Esophagus (tissue), 2 donors: Measurements from ENCODE around the gene ESYT1. TPM values are rescaled to one million over a fixed set of nuclear protein-coding genes. Genes with fewer than 3 reads are reported as not detected.

Source experiments
- H3K27ac ChIP-seq, 2 donors: one replicate each; pipeline ENCODE4 v1.5.1; 2013; ENCODE audit warnings: low read depth in 2 of 2, mild to moderate bottlenecking in 2 of 2, inconsistent platforms in 1 of 2, low read length in 1 of 2, moderate library complexity in 1 of 2
- H3K27me3 ChIP-seq, 2 donors: one replicate each; pipeline ENCODE4 v1.6.1; 2013; ENCODE audit warnings: low read length in 2 of 2, control low read depth in 1 of 2, mild to moderate bottlenecking in 1 of 2; ENCODE audit not compliant: insufficient read depth in 2 of 2, control insufficient read depth in 1 of 2
- H3K36me3 ChIP-seq, 2 donors: one replicate each; pipeline ENCODE4 v1.6.1; 2013; ENCODE audit warnings: low read length in 1 of 2; ENCODE audit not compliant: control insufficient read depth in 2 of 2, insufficient read depth in 2 of 2
- H3K4me1 ChIP-seq, 2 donors: one replicate each; pipeline ENCODE4 v1.6.1; 2013; ENCODE audit warnings: low read length in 1 of 2; ENCODE audit not compliant: control insufficient read depth in 2 of 2, insufficient read depth in 2 of 2
- H3K4me3 ChIP-seq, 2 donors: one replicate each; pipeline ENCODE4 v1.5.1; 2013; ENCODE audit warnings: low read length in 2 of 2, mild to moderate bottlenecking in 2 of 2, low read depth in 1 of 2, moderate library complexity in 1 of 2
- H3K9me3 ChIP-seq, 2 donors: one replicate each; pipeline ENCODE4 v1.6.1; 2013; ENCODE audit warnings: mild to moderate bottlenecking in 2 of 2, low read depth in 1 of 2, low read length in 1 of 2, moderate library complexity in 1 of 2; ENCODE audit not compliant: control insufficient read depth in 2 of 2, insufficient read depth in 1 of 2
- WGBS, 2 donors: extraction: QIAGEN DNeasy Blood & Tissue Kit; methylation state at CpG; one replicate each; pipeline ENCODE4 v1.1.7; 2013; 5-methylcytosine and 5-hydroxymethylcytosine counted together
- polyA plus RNA-seq, 2 donors: library from polyadenylated mRNA; stranded (reverse); fragments of 200-250 nt; gene quantifications; one replicate each; pipeline ENCODE4 v1.2.3, GENCODE V29; 2013
- donor health status: healthy with polysubstance abuse.
- donor health status: Bipolar disorder and iron deficiency.

ESYT1 gene
- polyA plus RNA-seq, 2 donors: 15.6 to 36.6 TPM

DNA sequence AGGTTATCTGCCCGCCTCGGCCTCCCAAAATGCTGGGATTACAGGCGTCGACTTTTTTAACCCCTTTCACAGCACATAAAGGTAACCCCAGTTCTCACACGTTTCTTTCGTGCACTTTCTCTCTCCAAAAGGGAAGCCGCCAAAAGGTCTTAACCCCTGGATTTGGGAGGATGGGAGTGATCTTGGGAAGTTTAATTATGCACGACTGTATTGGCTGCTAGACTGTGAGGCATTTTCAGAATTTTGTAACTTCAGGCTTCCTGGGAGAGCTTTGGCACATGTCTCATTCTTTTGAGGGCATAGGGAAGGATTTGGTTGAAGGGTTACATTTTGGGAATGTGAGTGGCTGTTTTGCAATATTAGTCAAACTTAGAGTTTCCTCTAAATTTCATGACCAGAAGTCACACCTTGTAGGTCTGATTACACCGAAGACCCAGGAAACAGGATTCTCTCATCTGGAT, 62.7 kb downstream of the ESYT1 start:
- WGBS, 2 donors: 21 to 25% methylated on average over 9 of the region's 9 CpGs
- H3K9me3 ChIP-seq: no peaks in the 10 kb centered on the region
- peaks cover 0 to 2% of the 10 kb centered on the region in 2 donors for H3K4me1 ChIP-seq
- H3K36me3 ChIP-seq: peaks cover 0 to 2% of the 10 kb centered on the region in 2 donors
- peak overlapping the region; percentile 2 to 99 for H3K27ac ChIP-seq
- peak overlapping the region in 1 of 2 donors; percentile 83 for H3K4me3 ChIP-seq
- H3K27me3 ChIP-seq: no peaks in the 10 kb centered on the region

DNA sequence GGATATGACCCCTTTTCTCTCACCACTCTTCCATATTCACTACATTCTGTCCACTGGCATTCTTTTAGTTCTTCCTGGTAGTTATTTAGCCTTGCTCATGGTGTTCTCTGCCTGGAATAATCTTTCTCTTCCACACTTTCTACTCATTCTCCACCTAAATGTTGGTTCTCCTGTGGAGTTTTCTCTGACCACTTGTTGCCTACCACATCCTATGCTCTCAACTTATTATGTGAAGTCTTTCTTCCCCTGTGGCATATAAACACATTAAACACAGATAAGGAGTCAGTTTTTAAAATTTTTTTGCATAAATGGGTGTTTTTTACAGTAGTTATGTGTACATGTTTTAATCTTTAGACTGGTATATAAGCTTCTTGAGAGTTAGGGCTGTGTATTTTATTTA, 64.5 kb downstream of the ESYT1 start:
- Histone ChIP-seq H3K27ac (no peak overlapping the region), H3K4me3 (no peak overlapping the region), H3K27me3 (no peaks in the 10 kb centered on the region), H3K36me3 (no peaks in the 10 kb centered on the region), H3K4me1 (peaks cover 0 to 2% of the 10 kb centered on the region in 2 donors), H3K9me3 (no peaks in the 10 kb centered on the region)

DNA sequence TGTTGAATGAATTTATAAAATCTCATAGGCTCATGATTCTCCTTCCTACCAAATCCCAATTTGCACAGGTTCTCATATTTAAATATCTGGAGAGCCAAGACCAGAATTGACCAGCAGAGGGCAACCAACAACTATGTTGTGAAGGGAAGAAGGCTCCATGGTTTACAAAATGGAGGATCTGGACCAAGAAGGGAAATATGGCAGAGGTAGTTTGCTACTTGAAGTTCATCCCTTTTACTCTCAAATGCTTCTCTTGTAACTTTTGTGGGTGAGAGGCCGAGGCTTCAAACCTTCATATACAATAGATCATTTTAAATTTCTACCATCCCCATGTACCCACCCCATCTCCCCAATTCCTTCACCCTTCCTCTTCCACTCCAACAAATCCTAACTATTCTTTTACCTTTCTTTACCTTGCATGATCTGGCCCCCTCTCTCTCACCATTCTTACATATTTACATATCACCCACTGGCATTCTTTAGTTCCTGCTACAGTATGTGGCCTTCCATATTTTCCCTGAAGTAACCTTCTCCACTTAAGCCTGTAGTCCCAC, 65.0 kb downstream of the ESYT1 start:
- no peak overlapping the region for H3K27ac ChIP-seq
- 50% methylated on average over 1 of the region's 1 CpG for WGBS, 2 donors
- peaks cover 0 to under 1% of the 10 kb centered on the region in 2 donors for H3K4me1 ChIP-seq
- no peaks in the 10 kb centered on the region for H3K36me3 ChIP-seq
- no peaks in the 10 kb centered on the region for H3K9me3 ChIP-seq
- H3K27me3 ChIP-seq: no peaks in the 10 kb centered on the region
- no peak overlapping the region for H3K4me3 ChIP-seq

Other genes starting within 250 kb of the ESYT1 start
- 10 to 100 TPM; 63.7 to 71.0 TPM for gene PYM1, start 200.4 kb upstream of the ESYT1 start, polyA plus RNA-seq
- gene DGKA, start 197.1 kb upstream of the ESYT1 start, polyA plus RNA-seq: 100 to 1,000 TPM; 128 to 291 TPM
- under 1 TPM; 0.63 to 0.75 TPM for gene PMEL, start 162.2 kb upstream of the ESYT1 start, polyA plus RNA-seq
- gene CDK2, start 161.4 kb upstream of the ESYT1 start, polyA plus RNA-seq: 10 to 100 TPM in 1 of 2 donors, 1 to 10 TPM in 1; 9.2 to 18.8 TPM
- gene RAB5B, start 154.2 kb upstream of the ESYT1 start, polyA plus RNA-seq: 10 to 100 TPM; 78.2 to 88.8 TPM
- gene SUOX, start 131.0 kb upstream of the ESYT1 start, polyA plus RNA-seq: 10 to 100 TPM; 14.3 to 14.9 TPM
- gene IKZF4, start 107.2 kb upstream of the ESYT1 start, polyA plus RNA-seq: 1 to 10 TPM; 1.5 TPM
- gene RPS26, start 86.3 kb upstream of the ESYT1 start, polyA plus RNA-seq: 100 to 1,000 TPM; 899 to 941 TPM
- 100 to 1,000 TPM in 1 of 2 donors, 10 to 100 TPM in 1; 49.4 to 102 TPM for gene ERBB3, start 48.1 kb upstream of the ESYT1 start, polyA plus RNA-seq
- gene PA2G4, start 23.7 kb upstream of the ESYT1 start, polyA plus RNA-seq: 100 to 1,000 TPM; 103 to 180 TPM
- 1,000 to 10,000 TPM; 1,736 to 6,738 TPM for gene RPL41, start 11.6 kb upstream of the ESYT1 start, polyA plus RNA-seq
- 1 to 10 TPM; 1.4 to 2.2 TPM for gene ZC3H10, start 10.0 kb upstream of the ESYT1 start, polyA plus RNA-seq
- gene MYL6B, start 24.3 kb downstream of the ESYT1 start, polyA plus RNA-seq: 10 to 100 TPM; 57.3 to 57.7 TPM
- gene MYL6, start 30.1 kb downstream of the ESYT1 start, polyA plus RNA-seq: 1,000 to 10,000 TPM; 1,769 to 2,908 TPM
- 10 to 100 TPM; 21.4 to 31.4 TPM for gene SMARCC2, start 61.2 kb downstream of the ESYT1 start, polyA plus RNA-seq
- gene RNF41, start 93.7 kb downstream of the ESYT1 start, polyA plus RNA-seq: 10 to 100 TPM in 1 of 2 donors, 1 to 10 TPM in 1; 7.9 to 17.5 TPM
- 10 to 100 TPM; 10.2 to 19.1 TPM for gene NABP2, start 96.1 kb downstream of the ESYT1 start, polyA plus RNA-seq
- gene SLC39A5, start 101.8 kb downstream of the ESYT1 start, polyA plus RNA-seq: under 1 TPM; 0.09 to 0.29 TPM
- 1 to 10 TPM; 4.9 to 9.3 TPM for gene ANKRD52, start 130.1 kb downstream of the ESYT1 start, polyA plus RNA-seq
- 1 to 10 TPM; 5.5 to 7.0 TPM for gene COQ10A, start 138.7 kb downstream of the ESYT1 start, polyA plus RNA-seq
- gene CS, start 172.1 kb downstream of the ESYT1 start, polyA plus RNA-seq: 10 to 100 TPM; 53.7 to 98.0 TPM
- gene CNPY2, start 187.7 kb downstream of the ESYT1 start, polyA plus RNA-seq: 10 to 100 TPM; 62.1 to 75.3 TPM
- 10 to 100 TPM; 18.1 to 44.7 TPM for gene PAN2, start 205.7 kb downstream of the ESYT1 start, polyA plus RNA-seq
- gene IL23A, start 210.6 kb downstream of the ESYT1 start, polyA plus RNA-seq: 10 to 100 TPM in 1 of 2 donors, 1 to 10 TPM in 1; 2.9 to 32.1 TPM
- gene STAT2, start 231.8 kb downstream of the ESYT1 start, polyA plus RNA-seq: 10 to 100 TPM; 23.9 to 35.1 TPM
- not detected for gene APOF, start 234.6 kb downstream of the ESYT1 start, polyA plus RNA-seq